ENCODE results near the gene PKD1.

The PKD1 gene

DNA sequence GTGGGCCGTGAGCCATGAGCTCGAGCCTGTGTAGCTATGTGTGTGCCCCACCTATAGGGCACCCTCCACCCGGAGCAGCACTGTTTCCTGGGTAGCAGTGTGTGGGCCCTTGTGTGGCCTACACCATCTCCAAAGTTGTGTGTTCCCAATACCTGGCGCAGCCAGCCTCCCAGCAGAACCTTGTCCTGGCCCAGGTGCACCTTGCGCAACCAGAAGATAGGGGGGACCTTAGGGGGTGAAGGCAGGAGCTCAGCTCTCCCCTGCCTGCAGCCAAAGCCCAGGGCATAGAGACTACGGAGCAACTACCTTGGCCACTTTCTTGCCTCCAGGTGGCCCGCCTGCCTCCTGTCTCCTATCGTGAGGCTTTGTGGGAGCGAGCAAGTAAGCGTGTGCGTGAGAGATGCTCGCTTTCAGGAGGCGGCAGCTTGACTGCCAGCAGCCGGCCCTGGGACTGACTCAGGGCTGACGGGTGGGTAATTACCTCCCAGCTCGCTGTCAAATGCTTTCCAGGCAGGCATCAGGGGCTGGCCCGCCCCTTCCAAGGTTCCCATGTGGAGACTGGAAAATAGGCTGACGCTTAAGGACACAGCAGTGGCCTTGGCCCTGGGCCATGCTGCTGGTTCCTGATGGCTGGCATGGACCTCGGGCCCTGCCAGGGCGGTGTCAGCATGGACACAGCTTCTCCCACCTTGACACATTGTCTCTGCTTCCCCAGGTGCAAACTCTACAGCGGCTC, 38.9 kb upstream of the PKD1 start:
- TF ChIP-seq, protein P1, sequence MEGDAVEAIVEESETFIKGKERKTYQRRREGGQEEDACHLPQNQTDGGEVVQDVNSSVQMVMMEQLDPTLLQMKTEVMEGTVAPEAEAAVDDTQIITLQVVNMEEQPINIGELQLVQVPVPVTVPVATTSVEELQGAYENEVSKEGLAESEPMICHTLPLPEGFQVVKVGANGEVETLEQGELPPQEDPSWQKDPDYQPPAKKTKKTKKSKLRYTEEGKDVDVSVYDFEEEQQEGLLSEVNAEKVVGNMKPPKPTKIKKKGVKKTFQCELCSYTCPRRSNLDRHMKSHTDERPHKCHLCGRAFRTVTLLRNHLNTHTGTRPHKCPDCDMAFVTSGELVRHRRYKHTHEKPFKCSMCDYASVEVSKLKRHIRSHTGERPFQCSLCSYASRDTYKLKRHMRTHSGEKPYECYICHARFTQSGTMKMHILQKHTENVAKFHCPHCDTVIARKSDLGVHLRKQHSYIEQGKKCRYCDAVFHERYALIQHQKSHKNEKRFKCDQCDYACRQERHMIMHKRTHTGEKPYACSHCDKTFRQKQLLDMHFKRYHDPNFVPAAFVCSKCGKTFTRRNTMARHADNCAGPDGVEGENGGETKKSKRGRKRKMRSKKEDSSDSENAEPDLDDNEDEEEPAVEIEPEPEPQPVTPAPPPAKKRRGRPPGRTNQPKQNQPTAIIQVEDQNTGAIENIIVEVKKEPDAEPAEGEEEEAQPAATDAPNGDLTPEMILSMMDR (conservative IDR thresholded peaks at IDR 0.05) = no peak
- no peak overlapping the region for H3K27ac ChIP-seq

DNA sequence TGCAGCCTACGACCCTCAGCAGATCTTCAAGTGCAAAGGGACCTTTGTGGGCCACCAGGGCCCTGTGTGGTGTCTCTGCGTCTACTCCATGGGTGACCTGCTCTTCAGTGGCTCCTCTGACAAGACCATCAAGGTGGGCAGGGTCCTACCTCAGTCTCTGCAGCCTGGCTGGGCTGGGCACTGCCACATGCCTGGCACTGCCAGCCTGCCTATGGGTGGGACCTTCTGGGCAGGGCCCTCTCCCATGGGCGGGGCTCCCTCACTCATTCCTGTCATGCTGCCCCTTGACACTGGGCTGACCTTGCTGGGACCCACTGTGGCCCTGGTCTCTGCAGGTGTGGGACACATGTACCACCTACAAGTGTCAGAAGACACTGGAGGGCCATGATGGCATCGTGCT, 38.2 kb upstream of the PKD1 start:
- TF ChIP-seq ZFX (IDR thresholded peaks at IDR 0.05) = no peak
- TF ChIP-seq, protein P1 (conservative IDR thresholded peaks at IDR 0.05) = no peak
- H3K27ac ChIP-seq = no peak overlapping the region

DNA sequence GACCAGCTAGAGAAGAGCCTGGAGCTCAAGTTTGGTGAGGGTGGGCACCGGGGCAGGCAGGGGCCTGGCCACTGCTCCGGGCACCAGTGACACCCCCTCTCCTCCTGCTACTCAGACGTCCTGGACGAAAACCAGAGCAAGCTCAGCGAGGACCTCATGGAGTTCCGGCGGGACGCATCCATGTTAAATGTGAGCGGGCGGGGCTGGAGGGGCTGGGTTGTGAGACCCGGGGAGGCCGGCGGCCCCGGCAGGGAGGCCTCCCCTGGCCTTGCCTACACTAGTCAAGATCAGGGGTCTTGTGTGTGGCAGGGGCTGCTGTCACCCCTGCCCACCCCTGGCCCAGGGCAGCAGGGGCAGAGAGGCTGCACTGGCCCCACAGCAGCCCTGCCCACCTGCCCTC, 37.7 kb upstream of the PKD1 start:
- TF ChIP-seq ZFX (IDR thresholded peaks at IDR 0.05) = no peak
- TF ChIP-seq, protein P1 (conservative IDR thresholded peaks at IDR 0.05) = no peak
- H3K27ac ChIP-seq = no peak overlapping the region

DNA sequence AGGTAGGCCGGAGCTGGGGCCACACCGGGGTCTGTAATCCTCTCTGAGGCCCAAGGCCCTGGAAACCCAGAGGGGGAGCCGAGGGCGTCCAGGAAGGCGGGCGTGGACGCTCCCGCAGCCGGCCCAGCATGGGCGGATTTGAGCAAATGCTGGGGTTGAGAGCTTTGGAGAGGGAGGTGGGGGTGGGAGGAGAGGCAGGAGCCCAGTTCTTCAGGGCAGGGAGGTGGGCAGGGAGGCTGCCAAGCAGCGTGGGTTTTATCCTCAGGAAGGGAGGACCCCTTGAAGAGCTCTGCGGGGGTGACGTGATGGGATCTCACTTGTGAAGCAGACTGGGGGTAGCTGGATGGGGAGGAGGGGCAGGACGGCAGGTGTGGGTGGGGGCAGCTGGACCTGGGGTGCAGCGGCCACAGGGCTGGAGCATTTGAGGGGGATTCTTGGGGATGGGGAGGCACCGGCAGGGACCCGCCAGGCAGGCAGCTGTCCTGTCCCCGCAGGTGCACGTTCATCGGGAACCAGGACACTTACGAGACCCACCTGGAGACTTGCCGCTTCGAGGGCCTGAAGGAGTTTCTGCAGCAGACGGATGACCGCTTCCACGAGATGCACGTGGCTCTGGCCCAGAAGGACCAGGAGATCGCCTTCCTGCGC, 37.1 kb upstream of the PKD1 start:
- TF ChIP-seq, protein P1 (conservative IDR thresholded peaks at IDR 0.05) = no peak
- TF ChIP-seq ZFX (IDR thresholded peaks at IDR 0.05) = no peak
- H3K27ac ChIP-seq = no peak overlapping the region

DNA sequence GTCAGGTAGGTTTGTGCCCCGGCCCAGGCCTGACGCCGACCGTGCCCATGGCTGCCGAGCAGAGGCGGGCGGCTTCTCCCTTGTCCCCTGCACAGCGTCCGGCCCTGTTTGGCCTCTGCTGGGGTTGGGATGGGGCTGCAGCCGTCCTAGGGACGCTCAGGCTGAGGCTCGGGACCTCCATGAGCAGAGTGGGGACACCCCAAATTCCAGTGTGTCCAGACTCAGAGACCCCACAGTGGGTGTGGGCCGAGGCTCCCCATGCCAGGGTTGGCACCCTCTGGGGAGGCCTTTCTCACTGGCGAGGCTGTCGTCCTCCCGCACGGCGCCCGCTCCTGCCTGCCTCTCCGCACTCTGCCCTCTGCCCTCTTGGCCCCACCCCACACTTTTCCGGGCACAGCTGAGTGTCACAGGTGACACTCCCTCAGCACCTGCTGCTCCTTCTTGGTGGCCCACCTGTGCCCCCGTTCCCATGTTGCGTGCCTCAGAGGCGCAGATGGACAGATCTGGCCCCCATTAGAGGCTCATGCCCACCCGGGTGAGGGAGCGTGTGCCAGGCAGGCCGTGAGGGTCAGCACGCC, 36.0 kb upstream of the PKD1 start:
- H3K27ac ChIP-seq = no peak overlapping the region
- TF ChIP-seq ZFX (IDR thresholded peaks at IDR 0.05) = no peak
- TF ChIP-seq, protein P1 (conservative IDR thresholded peaks at IDR 0.05) = no peak

DNA sequence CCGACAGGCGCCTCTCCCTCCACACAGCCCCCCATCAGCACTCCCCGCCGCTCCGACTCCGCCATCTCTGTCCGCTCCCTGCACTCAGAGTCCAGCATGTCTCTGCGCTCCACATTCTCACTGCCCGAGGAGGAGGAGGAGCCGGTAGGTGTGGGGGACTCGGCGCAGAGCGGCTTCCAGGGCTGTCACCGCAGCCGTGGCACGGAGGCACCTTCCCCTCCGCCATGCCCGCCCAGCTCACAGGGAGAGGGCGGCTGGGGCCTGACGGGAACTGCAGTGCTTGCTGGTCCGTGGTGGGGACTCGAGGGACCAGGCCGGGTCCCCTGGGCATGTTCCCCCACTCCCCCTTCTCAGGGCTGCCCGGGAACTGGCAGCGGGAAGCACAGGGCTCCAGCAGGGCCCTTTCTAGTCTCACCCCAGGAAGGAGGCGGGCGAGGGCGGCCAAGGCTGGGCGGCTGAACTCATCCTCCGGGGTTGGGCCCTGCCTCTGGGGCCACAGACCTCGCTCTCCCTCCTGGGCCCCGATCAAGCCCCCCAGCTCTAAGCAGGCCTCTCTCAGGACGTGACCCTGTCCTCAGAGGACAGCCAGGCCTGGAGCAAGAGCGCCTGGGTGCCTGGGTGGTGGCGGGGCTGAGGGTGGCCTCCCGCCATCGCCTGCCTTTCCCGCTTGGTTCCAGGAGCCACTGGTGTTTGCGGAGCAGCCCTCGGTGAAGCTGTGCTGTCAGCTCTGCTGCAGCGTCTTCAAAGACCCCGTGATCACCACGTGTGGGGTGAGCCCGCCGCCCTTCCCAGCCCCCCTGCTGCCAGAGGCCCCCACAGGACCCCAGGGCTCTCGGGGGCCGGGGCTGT, 35.1 kb upstream of the PKD1 start:
- H3K27ac ChIP-seq = no peak overlapping the region
- TF ChIP-seq, protein P1 (conservative IDR thresholded peaks at IDR 0.05) = no peak
- TF ChIP-seq ZFX (IDR thresholded peaks at IDR 0.05) = no peak

Measured in C4-2B (cell line).